HG03432 (cell line): ENCODE results near the gene SH3BP2.

Experiments used
- ATAC-seq: cut with Tn5 transposase; IDR thresholded peaks from one replicate; pipeline ENCODE4 v1.9.1; 2021; ENCODE audit warnings: mild to moderate bottlenecking, moderate library complexity; ENCODE audit not compliant: unreplicated experiment

The SH3BP2 gene

GRCh38 chr4:2816401-2816954, 23.6 kb downstream of the SH3BP2 start:
- ATAC-seq = no peak

GRCh38 chr4:2817137-2817536, 24.3 kb downstream of the SH3BP2 start:
- no peak for ATAC-seq

DNA sequence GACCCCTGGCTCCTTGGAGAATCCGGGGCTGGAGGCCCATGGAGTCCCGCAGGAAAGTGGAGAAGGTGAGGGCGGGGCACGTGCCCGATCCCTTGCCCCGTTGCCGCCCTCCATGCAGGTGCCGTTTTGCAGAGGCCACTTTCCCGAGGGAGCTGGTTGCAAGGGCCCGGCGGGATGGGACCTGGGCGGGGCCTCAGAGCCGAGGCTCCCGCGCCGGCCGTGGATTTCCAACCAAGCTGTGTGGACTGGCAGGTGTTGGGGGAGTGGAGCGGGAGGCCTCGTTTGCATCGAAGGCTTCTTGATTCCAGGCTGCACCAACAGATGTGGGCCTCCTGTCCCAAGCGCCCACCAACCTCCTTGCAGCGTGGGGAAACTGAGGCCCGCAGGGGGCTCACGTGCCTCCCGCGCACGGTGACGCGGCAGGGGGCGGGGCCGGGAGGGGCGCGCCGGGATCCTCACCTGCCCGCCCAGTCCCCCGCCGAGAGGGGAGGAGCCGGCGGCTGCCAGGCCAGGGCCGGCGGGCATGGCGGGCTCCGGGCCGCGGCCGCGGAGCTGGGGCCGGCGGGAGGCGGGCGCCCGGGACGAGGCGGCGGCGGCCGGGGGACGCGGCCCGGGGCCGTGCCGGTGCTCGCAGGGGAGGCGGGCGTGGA, 24.9 kb downstream of the SH3BP2 start:
- ATAC-seq = no peak

GRCh38 chr4:2818351-2818939, 25.6 kb downstream of the SH3BP2 start:
- ATAC-seq = no peak

- ATAC-seq = no peak
These were observed 26.6 kb downstream of the SH3BP2 start for GRCh38 chr4:2819244-2820215.

- ATAC-seq = no peak
These were observed 27.5 kb downstream of the SH3BP2 start for GRCh38 chr4:2820216-2820982.

DNA sequence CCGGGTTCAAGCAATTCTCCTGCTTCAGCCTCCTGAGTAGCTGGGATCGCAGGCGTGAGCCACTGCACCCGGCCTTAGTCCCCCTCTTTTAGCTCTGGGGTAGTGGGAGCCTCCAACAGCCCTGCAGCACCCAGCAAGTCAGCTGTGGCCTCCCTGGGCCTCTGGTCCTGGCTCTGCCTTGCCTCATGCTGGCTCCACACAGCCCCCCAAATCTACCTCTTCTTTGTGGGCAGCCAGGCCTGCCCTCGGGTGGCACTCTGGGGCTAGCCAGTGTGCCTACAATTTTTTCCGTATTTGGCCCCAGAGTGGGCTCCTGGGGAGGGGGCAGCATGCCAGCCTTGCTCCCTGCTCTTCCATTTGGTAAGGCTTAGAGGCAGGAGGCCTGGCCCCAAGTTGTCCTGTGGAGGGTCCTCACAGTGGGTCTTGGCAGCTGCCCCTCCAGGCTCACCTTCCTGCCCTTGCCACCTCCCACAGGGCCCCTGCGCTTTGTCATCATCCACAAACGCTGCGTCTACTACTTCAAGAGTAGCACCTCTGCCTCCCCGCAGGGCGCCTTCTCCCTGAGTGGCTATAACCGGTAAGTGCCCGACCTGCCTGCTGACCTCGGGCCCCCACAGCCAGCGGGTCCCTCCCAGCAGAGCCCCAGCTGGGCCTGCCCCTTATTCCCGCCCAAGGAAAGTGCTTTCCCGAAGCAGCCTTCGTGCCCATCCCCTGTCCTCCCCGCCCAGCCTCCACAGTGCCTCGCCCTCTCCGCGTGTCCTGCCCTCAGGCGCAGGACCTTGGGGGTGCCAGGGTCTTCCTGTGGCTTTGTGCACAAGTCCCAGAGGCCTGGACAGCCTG, 29.8 kb downstream of the SH3BP2 start:
- ATAC-seq = no peak

DNA sequence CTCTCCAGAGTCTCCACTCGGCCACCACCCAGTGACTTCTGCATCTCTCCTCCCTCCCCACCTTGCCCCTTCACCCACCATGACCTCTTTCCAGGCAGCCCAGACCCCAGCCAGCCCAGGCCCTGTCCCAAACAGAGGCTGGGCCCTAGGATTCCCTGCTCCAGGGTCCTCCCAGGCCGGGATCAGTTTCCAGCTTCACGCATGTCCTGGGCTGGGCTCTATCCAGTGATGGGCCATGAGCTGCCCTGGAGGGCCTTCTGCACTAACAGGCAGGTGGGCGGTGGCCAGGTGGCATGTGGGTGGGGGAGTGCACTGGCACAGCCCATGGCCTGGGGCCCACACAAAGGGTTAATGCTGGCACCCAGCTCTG, 30.4 kb downstream of the SH3BP2 start:
- ATAC-seq = no peak

DNA sequence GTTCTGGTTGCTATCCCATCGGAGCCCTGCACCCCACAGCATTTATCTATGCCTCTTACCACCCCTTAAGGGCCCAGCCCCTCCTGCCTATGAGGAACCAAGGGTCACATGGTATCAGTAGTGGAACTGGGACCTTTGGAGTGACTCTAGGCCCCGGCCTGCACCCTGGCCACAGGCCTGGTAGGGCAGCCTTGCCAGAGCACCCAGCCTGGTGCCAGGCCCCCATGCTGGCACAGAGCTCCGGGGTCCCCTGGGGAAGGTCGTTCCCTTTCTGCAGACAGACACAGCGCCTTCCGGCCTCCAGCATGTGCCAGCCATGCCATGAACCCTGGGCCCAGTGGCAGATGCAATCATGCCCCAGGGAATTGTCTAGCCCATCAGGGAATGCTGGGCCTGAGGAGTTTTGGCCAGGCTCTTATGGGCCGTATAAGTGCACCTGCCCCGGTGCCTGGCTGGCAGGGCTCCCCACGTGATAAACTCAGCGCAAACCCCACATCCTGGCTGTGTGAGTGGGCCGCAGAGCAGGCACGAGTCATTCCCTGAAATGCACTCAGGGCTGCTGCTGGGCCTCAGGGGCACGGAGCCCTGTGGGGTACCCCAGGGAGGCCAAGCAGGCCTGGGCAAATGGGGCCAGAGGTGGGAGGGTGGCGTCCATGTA, 30.9 kb downstream of the SH3BP2 start:
- ATAC-seq = no peak

DNA sequence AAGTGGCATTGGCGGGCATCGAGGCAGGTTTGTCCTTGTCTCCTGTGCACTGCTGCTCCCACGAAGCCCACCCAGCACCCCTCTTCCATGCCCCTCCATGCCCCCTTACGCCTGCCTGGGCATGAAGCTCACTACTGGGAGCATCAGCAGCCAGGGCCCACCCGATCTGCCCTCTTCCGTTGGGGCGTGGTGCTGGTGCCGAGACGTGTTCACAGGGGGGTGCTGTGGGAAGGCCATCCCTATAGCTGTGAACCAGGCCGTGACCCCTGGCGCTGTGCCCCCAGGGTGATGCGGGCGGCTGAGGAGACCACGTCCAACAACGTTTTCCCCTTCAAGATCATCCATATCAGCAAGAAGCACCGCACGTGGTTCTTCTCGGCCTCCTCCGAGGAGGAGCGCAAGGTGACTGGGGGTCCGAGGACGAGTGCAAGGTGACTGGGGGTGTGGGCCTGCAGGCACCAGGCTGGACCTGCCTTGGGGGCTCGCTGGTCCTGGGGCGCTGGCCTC, 31.5 kb downstream of the SH3BP2 start:
- ATAC-seq = no peak

- ATAC-seq = no peak
These were observed 32.0 kb downstream of the SH3BP2 start for GRCh38 chr4:2824836-2825381.

GRCh38 chr4:2825740-2826139, 32.9 kb downstream of the SH3BP2 start:
- ATAC-seq = no peak

- ATAC-seq = no peak
These were observed 34.4 kb downstream of the SH3BP2 start for GRCh38 chr4:2827071-2827873.

GRCh38 chr4:2827874-2828751, 35.2 kb downstream of the SH3BP2 start:
- ATAC-seq = no peak

- ATAC-seq = no peak
These were observed 35.9 kb downstream of the SH3BP2 start for GRCh38 chr4:2828758-2829181.

DNA sequence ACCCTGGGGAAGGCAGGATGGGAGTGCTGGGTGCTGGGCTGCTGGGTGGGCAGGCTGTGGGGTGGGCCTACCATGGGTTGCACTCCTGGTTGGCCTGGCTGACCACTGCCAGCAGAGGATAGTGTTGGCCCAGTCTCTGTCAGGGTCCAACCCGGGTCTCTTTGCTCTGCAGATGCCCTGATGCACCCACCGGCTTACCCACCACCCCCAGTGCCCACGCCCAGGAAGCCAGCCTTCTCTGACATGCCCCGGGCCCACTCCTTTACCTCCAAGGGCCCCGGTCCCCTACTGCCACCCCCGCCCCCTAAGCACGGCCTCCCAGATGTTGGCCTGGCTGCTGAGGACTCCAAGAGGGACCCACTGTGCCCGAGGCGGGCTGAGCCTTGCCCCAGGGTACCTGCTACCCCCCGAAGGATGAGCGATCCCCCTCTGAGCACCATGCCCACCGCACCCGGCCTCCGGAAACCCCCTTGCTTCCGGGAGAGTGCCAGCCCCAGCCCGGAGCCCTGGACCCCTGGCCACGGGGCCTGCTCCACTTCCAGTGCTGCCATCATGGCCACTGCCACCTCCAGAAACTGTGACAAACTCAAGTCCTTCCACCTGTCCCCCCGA, 36.5 kb downstream of the SH3BP2 start:
- no peak for ATAC-seq
